ENCODE results near the gene ZNF500. TPM values are rescaled to one million over a fixed set of nuclear protein-coding genes. Genes with fewer than 3 reads are reported as not detected.
A peak's percentile ranks its signal among the peaks of the same experiment; 100 is the strongest.

Gene ZNF500
- total RNA-seq, 1 donor from 2014 or later: 9.5 TPM

DNA sequence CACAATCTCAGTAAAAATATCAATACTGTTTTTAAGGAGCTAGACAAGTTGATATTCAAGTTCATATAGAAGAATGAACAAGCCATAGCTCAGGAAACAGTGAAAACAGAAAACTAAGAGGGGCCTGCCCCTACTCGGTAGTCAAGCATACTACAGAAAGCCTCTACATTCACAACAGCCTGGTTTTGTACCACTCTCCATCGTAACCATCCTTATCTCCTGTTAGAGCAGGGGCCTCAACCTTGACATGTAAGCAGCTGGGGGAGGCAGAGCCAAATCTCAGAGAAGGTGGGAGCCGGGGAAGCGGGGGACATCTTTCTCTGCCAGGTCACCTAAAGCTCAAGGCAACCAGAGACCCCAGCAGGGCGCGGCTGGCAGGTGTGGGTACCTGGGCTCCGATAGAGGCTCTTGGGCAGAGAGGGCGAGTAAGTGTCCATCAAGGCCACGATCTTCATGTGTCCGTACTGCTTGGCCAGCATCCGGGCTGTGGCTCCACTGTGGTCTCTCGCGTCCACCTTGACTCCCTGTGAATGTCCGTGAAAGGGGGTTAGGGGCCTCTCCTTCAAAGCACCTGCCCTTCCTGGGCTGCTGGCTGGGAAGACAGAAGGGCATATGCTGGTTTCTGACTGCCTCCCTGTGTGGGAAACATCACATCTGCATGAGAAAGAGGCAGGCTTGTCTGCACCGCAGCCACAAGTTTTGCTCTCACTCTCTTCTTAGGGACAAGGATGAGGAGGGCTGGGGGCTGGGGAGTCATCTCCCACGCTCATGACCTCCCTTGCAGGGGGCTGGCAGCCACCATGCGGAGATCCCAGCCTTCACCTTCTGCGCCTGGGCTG is 53.1 kb downstream of the ZNF500 start:
- no peak for DNase-seq (ENCODE audit: low spot score)
- no peak for ATAC-seq

DNA sequence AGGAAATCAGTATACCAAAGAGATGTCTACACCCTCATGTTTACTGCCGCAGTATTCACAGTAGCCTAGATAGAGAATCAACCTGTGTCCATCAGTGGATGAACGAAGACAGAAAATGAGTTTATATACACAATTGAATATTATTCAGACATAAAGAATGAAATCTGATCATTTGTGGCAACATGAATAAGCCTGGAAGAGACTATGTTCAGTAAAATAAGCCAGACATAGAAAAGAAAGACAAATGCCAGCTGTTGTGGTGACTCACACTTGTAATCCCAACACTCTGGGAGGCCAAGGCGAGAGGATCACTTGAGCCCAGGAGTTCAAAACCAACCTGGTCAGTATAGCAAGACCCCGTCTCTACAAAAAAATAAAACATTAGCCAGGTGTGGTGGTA is 57.5 kb downstream of the ZNF500 start:
- DNase-seq (ENCODE audit: low spot score): no peak
- ATAC-seq: no peak

DNA sequence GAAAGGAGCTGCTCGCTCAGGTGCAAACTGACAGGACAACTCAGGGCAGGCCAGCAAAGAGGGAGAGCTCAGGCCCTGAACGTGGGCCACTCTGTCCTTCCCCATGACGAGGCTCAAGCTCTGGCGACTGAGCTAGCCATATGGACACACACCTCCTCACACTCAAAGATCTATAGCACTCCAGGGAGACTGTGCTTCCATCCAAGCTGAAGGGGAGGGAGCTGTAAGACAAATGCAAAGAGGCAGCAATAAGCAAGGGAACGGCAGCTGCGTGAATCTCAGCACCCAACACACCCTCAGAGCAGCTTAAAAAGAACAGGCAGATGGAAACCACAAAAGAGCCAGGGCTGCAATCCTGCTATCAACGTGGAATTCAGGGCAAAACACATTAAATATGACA is 60.1 kb downstream of the ZNF500 start:
- no peak for DNase-seq (ENCODE audit: low spot score)
- ATAC-seq: no peak

DNA sequence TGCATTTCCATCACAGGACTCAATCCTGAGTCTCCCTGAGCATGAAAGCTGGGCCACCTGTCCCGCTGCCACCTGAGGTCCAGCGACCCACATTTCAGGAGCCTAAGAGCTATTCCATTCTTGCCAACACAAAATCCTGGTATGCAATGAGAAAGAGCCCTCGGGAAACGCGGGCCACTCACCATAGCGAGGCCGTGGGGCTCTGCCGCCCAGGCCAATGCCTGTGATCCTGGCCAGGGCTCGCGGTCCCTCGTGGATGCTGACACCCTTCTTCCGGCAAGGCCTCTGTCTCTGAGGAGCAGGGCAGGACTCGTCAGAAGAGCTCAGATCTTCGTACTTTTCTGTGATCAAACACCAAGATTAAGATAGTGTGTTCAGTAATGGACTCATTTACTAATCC is 62.0 kb downstream of the ZNF500 start:
- ATAC-seq (no peak), DNase-seq (ENCODE audit: low spot score) (no peak)

DNA sequence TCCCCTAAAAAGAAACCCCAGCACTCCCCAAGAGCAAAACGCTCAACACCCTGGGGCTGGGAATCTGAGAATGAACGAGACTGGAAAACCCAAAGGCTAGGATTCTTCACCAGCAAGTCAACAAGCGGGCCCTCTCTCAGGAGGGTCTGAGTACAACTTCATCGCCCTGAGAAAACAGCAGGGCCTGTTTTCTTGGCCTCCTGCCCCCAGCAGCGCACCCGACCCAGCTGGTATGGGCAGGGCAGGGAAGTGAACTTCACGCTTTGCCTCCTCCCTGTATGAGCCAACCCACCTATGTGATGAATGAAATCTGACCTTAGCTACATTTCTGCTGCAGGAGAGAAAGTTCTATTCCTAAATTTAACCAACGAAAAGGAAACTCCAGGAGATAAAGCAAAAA is 62.5 kb downstream of the ZNF500 start:
- ATAC-seq (no peak), DNase-seq (ENCODE audit: low spot score) (no peak)

DNA sequence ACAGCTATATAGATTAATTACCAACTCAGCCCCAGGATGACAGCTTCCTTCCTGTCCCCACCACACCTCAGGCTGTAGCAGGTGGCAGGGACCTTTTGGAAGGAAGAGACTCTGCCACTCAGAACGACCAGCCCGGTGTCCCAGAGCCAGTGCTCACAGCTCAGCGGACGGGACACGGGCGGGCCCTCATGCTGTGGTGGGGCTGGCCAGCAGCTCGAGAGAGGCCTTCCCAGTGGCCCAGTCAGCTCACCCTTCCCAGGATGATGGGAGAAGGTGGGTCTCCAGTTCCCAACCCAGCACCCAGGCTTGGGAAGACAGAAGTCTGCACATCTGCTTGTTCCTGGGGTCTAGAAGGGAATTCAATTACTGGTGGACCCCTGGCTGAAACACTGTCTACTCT is 63.1 kb downstream of the ZNF500 start:
- no peak for ATAC-seq

DNA sequence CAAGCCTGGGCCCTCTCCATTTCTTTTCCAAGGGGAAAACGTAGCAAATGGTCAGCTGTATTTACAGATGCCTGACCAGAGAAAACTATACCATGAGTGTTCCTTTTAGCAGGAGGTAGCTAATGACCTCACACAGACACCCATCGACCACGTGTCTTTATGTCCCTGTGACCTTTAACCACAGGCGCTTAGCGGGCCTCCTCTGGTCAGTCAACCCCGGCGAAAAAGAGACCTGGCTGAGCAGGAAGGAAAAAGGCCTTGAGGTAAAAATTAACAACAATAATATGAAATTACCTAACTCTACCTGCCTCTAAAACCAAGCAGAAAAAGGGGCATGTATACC is 64.5 kb downstream of the ZNF500 start:
- peak; percentile 58 for ATAC-seq
- DNase-seq (ENCODE audit: low spot score): peak; percentile 59

More for the DNA sequence above, 63.1 kb downstream of the ZNF500 start:
- no peak for DNase-seq (ENCODE audit: low spot score)

DNA sequence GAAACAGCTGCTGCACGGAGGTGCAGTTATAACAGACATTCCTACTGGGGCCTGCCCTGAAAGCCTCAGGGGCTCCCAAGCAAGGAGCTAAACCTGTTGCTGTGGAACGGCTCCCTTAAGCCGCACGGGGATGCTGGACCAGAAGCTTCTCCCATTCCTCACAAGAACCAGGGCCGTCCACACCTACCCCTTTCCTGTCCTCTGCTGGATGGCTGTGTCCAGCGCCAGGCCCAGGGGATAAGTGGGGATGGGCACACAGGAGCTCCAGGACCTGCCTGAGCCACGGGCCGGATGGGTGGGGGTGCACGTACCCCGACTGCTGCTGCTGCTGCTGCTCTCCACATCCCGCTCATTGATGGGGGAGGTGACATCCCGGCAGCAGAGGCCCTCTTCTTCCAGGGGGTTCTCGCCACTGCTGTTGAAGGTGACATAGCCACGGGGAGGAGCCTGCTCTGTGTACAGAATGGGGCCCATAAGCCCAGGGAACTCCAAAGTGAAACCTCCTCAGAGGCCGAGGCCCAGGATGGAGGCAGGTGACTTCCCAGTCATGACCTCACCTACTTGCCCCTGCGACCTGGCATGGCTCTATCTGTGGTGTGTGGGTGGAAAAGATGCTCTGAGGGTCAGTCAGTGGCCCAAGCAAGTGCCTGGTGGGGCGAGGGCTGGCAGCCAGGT is 65.0 kb downstream of the ZNF500 start:
- DNase-seq (ENCODE audit: low spot score) (peak; percentile 46), ATAC-seq (peak; percentile 9)

DNA sequence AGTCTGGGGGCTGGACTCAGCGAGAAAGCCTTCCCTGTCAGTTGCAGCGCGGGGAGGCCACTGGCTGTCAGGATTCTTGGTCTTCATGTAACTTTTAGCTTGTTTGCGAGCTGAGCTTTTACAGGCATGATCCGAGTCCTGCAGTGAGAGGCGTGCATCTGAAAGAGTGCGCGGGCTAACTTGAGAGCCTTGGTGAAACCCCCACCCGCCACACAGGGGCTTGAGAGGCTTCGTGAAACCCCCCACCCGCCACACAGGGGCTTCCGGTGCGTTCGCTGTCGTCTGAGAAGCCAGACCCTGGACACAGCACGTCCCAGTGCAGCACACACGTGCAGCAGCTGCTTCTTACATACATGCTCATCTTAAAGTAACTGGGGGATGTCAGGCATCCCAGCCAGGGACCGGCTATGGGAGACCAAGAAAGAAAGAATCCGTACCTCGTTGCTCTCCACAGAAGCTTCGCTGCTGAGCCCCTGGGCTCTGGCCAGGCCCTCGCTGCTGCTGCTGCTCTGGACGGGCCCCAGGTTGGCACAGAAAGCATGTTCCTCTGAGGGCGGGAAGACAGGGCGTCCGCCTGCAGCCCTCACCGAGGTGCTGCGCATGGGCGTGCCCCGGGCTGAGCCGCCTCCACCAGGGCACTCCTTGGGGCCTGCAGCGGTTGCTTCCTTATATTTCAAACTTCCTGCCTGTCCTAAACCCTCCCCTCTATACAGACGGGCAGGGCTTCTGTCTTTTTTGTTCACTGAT is 65.8 kb downstream of the ZNF500 start:
- ATAC-seq (peak; percentile 76), DNase-seq (ENCODE audit: low spot score) (peak; percentile 74)

DNA sequence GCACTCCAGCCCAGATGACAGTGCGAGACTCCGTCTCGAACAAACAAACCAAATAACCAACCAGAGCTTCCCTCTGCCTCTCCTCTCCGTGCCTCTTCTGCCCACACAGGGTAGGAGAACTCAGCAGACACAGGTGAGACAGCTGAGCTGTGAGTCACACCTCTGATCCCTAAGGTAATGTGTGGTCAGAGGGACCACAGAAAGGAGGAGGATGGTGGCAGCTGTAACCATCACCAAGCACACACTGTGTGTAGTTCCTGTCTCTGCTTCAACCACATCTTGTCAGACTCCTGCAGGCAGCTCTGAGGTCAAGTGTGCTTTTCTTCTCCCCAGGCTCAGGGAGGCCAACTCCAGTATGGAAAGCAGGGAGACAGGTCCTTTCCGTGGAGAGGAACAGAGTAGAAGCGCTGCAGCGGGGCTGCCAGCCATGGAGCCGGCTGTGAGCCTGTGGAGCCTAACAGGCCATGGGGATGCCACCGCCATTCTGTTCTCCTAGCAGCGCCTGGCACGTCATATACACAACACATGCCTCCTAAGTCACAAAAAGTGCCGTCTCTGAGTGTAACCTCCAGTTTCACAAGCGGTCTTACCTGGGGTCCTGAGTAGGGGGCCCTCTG is 66.5 kb downstream of the ZNF500 start:
- DNase-seq (ENCODE audit: low spot score) (no peak), ATAC-seq (no peak)

DNA sequence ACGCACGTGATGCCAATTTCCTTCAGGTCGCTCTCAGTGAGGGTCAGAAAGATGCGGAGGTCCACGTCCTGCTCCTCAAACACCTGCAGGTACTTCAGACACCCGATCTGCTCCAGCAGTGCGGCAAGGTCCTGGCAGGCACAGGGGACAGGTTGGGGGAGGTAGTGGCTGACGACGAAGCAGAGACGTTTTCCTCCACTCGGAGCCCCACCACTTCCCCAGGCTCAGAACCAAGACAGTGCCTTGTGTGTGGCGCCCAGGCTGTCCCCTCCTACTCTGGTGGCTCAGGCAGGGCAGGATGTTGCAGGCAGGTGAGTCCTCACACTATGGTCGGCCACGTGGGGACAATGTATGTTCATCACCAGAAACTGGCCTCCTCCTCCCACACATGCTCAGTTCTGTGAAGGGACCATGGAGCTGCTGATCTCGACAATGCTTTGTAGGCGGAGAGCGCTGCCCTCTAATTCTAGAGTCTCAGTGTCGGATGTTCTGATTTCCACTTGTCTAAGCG is 67.9 kb downstream of the ZNF500 start:
- no peak for ATAC-seq
- no peak for DNase-seq (ENCODE audit: low spot score)

DNA sequence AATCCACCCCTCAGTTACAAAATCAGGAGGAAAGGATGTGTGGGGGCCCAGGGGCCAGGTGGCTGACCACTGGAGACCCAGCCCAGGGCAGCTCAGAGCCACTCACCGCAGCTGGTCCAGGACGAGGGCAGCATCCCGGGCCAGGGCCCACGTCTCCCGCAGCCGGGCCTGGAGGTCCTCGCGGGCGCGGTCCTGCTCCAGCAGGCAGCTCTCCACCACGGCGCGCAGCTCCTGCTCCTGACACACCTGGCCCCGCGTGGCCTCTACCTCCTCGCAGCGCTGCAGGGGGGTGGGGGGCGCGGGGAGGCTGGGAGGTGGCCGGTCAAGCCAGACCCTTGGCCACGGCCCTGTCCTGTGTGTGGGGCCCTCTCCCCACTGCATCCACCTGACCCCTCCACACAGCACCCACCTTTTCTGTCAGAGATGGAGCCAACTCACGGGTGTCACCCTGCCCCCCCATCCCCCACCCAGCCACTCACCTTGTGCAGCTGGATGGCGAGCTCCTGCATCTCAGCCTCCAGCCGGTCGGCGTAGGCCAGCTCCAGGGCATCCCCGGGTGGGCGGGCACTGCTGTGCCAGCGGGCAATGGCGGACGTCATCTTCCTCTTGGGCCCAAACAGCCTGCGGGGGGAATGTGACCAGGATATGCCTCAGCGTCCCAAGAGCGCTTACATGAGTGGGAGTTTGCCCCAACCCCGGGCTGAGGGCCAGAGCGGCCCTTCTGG is 68.5 kb downstream of the ZNF500 start:
- DNase-seq (ENCODE audit: low spot score) (peak; percentile 49), ATAC-seq (no peak)

Other genes with a start within 250 kb of the ZNF500 start
- 17.5 TPM for gene CDIP1, start 228.4 kb downstream of the ZNF500 start, total RNA-seq
- gene C16orf96, start 210.8 kb downstream of the ZNF500 start, total RNA-seq: 0.38 TPM
- gene UBALD1, start 152.3 kb downstream of the ZNF500 start, total RNA-seq: 19.1 TPM
- 59.5 TPM for gene MGRN1, start 142.3 kb downstream of the ZNF500 start, total RNA-seq
- 40.4 TPM for gene NUDT16L1, start 73.6 kb downstream of the ZNF500 start, total RNA-seq
- 10.6 TPM for gene ANKS3, start 32.9 kb downstream of the ZNF500 start, total RNA-seq
- gene DNAAF8, start 32.6 kb downstream of the ZNF500 start, total RNA-seq: 0.45 TPM
- gene SEPTIN12, start 21.2 kb upstream of the ZNF500 start, total RNA-seq: not detected
- 0.60 TPM for gene SMIM22, start 28.2 kb upstream of the ZNF500 start, total RNA-seq
- 21.5 TPM for gene ROGDI, start 35.5 kb upstream of the ZNF500 start, total RNA-seq
- 47.1 TPM for gene GLYR1, start 80.1 kb upstream of the ZNF500 start, total RNA-seq
- gene UBN1, start 80.3 kb upstream of the ZNF500 start, total RNA-seq: 18.9 TPM
- gene PPL, start 170.0 kb upstream of the ZNF500 start, total RNA-seq: 26.4 TPM
- 0.33 TPM for gene SEC14L5, start 191.2 kb upstream of the ZNF500 start, total RNA-seq

All from left lobe of liver (tissue), 2 donors.